Measurements from ENCODE around the gene GALNT18. TPM values are rescaled to one million over a fixed set of nuclear protein-coding genes. Genes with fewer than 3 reads are reported as not detected.

The GALNT18 gene
- total and polyA plus RNA-seq, 2 of the 4 experiments (the other 2 are of a cell fraction), result 9.5 to 11.3 TPM

DNA sequence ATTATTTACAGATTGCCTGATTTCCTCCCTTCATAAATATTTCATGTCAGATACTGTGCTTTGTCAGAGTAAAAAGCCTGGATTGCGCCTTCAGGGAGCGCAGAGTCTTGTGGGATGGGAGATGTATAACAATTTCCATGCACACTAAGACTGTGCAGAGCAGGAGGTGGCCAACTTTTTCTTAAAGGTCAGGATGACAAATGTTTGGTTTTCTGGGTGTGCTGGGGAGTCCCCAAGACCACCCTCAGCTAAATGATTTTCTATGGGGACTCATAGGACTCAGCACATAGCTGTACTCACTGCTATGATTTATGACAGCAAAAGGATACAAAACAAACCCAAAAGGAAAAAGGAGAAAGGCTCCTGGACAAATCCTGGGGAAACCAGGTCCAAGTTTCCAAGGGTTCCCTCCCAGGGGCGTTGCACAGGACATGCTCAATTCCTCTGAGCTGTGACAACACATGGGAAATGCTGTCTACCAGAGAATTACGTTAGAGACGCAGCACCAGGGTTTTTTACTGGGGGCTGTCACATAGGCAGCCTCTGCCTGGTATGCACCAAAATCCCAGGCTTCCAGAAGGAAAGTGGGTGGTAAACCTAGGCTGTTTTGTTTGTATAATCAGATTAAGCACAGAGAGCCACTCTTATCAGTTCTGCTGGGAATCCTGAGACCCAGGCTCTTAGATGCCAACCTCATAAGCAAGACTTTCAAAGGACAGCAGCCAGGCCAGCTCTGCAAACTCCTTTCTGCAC, 327.8 kb downstream of the GALNT18 start:
- H2BK15ac ChIP-seq (ENCODE audit: low read depth, low read length), result no peak overlapping the region
- CTCF ChIA-PET, result no interaction called here
- dilution Hi-C loops (cut with HindIII; ENCODE audit: low sequenced_read_pairs, unreplicated experiment), result no loop called here

More for the DNA sequence above, 327.8 kb downstream of the GALNT18 start:
- intact Hi-C loops (cut with micrococcal nuclease) (no loop called here), in situ Hi-C loops (cut with MboI; ENCODE audit: low sequenced_read_pairs) (no loop called here)
- Histone ChIP-seq H2AK9ac (replicated peaks; ENCODE audit: low read depth, low read length, poor library complexity) (no peak overlapping the region), H3K4me2 (ENCODE audit: low read depth, low read length) (no peak overlapping the region), H4K8ac (ENCODE audit: low read depth in 2 of 2, low read length in 2 of 2) (no peak overlapping the region), H3K9ac (ENCODE audit: low read depth, low read length) (no peak overlapping the region), H3K36me3 (ENCODE audit: control insufficient read depth, insufficient read depth, low read length) (no peaks in the 10 kb centered on the region), H2AFZ (replicated peaks; ENCODE audit: low read length, poor library complexity) (no peak overlapping the region), H2BK5ac (ENCODE audit: low read depth, low read length, poor library complexity, severe bottlenecking) (no peak overlapping the region), H3K4me1 (ENCODE audit: control insufficient read depth, insufficient read depth, low read length) (no peaks in the 10 kb centered on the region), H3K18ac (ENCODE audit: low read depth, low read length) (no peak overlapping the region), H3K27me3 (ENCODE audit: control insufficient read depth, insufficient read depth, low read length) (peaks cover 20% of the 10 kb centered on the region), H3K4me3 (ENCODE audit: insufficient read depth, low read depth, low read length) (no peak overlapping the region), H3K9me3 (ENCODE audit: control insufficient read depth, insufficient read depth, low read length) (no peaks in the 10 kb centered on the region), H2AK5ac (ENCODE audit: low read depth, low read length) (no peak overlapping the region), H3K14ac (replicated peaks; ENCODE audit: low read depth, low read length) (no peak overlapping the region), H3K56ac (ENCODE audit: extremely low read depth, insufficient read depth, low read length) (no peak overlapping the region), H3K4ac (ENCODE audit: low read depth, low read length) (no peak overlapping the region), H4K91ac (ENCODE audit: insufficient read depth, low read depth, low read length) (no peak overlapping the region), H2BK20ac (ENCODE audit: low read depth, low read length) (no peak overlapping the region), H4K5ac (ENCODE audit: low read depth, low read length) (no peak overlapping the region), H3K79me1 (ENCODE audit: low read depth in 1 of 2, low read length in 2 of 2) (no peaks in the 10 kb centered on the region), H4K20me1 (ENCODE audit: insufficient read depth, low read length) (no peaks in the 10 kb centered on the region), H3K27ac (ENCODE audit: insufficient read depth, low read length) (no peak overlapping the region), H2BK120ac (ENCODE audit: low read depth, low read length) (no peak overlapping the region), H3K9me1 (ENCODE audit: insufficient read depth, low read length) (no peaks in the 10 kb centered on the region), H3K23ac (ENCODE audit: low read depth, low read length) (no peak overlapping the region)
- no TSS peak for BruUV-seq (replicated peaks)
- POLR2A ChIA-PET (ENCODE audit: unreplicated experiment), result no interaction called here
- no peak for DNase-seq
- TF ChIP-seq NFE2L2 (IDR thresholded peaks at IDR 0.05; ENCODE audit: low read depth, low read length) (no peak), SMC3 (IDR thresholded peaks at IDR 0.05; ENCODE audit: low read depth, low read length) (no peak), RCOR1 (IDR thresholded peaks at IDR 0.05; ENCODE audit: insufficient replicate concordance, low read length) (no peak), MAFK (IDR thresholded peaks at IDR 0.05; ENCODE audit: low read depth, low read length) (no peak), FOS (IDR thresholded peaks at IDR 0.05; ENCODE audit: low read depth, low read length) (no peak), POLR2A (IDR thresholded peaks at IDR 0.05; ENCODE audit: low read depth, low read length) (no peak), RAD21 (IDR thresholded peaks at IDR 0.05; ENCODE audit: low read length) (no peak), RFX5 (IDR thresholded peaks at IDR 0.05; ENCODE audit: low read depth, low read length) (no peak), MXI1 (IDR thresholded peaks at IDR 0.05; ENCODE audit: borderline replicate concordance, low read depth, low read length) (no peak), CEBPB (IDR thresholded peaks at IDR 0.05; ENCODE audit: low read depth, low read length) (no peak), BHLHE40 (IDR thresholded peaks at IDR 0.05; ENCODE audit: low read depth, low read length) (no peak), CHD1 (IDR thresholded peaks at IDR 0.05; ENCODE audit: low read depth, low read length) (no peak), MAZ (IDR thresholded peaks at IDR 0.05; ENCODE audit: borderline replicate concordance, low read depth, low read length) (no peak)
- TF ChIP-seq, protein P1, sequence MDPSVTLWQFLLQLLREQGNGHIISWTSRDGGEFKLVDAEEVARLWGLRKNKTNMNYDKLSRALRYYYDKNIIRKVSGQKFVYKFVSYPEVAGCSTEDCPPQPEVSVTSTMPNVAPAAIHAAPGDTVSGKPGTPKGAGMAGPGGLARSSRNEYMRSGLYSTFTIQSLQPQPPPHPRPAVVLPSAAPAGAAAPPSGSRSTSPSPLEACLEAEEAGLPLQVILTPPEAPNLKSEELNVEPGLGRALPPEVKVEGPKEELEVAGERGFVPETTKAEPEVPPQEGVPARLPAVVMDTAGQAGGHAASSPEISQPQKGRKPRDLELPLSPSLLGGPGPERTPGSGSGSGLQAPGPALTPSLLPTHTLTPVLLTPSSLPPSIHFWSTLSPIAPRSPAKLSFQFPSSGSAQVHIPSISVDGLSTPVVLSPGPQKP (IDR thresholded peaks at IDR 0.05; ENCODE audit: borderline replicate concordance, low read depth, low read length), result no peak
- TF ChIP-seq, protein P2, sequence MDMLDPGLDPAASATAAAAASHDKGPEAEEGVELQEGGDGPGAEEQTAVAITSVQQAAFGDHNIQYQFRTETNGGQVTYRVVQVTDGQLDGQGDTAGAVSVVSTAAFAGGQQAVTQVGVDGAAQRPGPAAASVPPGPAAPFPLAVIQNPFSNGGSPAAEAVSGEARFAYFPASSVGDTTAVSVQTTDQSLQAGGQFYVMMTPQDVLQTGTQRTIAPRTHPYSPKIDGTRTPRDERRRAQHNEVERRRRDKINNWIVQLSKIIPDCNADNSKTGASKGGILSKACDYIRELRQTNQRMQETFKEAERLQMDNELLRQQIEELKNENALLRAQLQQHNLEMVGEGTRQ (IDR thresholded peaks at IDR 0.05; ENCODE audit: low read depth, low read length), result no peak
- TF ChIP-seq, protein P3, sequence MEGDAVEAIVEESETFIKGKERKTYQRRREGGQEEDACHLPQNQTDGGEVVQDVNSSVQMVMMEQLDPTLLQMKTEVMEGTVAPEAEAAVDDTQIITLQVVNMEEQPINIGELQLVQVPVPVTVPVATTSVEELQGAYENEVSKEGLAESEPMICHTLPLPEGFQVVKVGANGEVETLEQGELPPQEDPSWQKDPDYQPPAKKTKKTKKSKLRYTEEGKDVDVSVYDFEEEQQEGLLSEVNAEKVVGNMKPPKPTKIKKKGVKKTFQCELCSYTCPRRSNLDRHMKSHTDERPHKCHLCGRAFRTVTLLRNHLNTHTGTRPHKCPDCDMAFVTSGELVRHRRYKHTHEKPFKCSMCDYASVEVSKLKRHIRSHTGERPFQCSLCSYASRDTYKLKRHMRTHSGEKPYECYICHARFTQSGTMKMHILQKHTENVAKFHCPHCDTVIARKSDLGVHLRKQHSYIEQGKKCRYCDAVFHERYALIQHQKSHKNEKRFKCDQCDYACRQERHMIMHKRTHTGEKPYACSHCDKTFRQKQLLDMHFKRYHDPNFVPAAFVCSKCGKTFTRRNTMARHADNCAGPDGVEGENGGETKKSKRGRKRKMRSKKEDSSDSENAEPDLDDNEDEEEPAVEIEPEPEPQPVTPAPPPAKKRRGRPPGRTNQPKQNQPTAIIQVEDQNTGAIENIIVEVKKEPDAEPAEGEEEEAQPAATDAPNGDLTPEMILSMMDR (conservative IDR thresholded peaks at IDR 0.05; ENCODE audit: low read depth, low read length), result no peak
- peak; percentile 35 for ATAC-seq (ENCODE audit: low read depth)
- 27% methylated on average over 1 of the region's 5 CpGs; no CpG with 5 or more reads in 1 of the 2 experiments for WGBS, 2 experiments (ENCODE audit: extremely low coverage in 2 of 2, insufficient read length in 1 of 2)

Data from IMR-90 (cell line).